ENCODE results near the gene EEF2.

The EEF2 gene

DNA sequence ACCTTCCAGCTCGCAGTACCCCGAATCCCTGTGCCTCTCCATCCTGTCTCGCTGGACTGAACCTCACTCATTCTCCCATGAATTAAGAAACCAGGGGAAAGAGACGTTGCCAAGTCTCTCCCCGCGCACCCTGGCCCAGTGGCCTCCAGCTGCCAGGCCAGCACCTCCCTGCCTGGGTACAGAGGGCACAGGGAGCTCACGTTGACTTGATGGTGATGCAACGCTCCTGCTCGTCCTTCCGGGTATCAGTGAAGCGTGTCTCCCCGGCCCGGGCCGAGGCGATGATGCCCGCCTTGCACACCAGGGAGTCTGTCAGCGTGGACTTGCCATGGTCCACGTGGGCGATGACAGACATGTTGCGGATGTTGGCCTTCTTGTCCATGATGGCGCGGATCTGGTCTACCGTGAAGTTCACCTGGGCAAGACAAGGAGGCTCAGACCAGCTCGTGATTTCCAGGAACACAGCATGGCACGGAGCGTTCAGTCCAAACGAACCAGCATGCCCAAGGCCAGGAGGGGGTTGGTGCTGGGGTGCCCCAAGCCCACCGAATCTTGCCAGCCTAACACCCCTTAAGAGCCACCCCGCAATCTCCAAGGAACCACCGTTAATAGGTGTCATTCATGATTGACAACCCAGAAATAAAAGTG is 1.2 kb downstream of the EEF2 start:
- peak; percentile 61 for DNase-seq

GRCh38 chr19:3983542-3983914 is 1.7 kb downstream of the EEF2 start:
- DNase-seq, result no peak

DNA sequence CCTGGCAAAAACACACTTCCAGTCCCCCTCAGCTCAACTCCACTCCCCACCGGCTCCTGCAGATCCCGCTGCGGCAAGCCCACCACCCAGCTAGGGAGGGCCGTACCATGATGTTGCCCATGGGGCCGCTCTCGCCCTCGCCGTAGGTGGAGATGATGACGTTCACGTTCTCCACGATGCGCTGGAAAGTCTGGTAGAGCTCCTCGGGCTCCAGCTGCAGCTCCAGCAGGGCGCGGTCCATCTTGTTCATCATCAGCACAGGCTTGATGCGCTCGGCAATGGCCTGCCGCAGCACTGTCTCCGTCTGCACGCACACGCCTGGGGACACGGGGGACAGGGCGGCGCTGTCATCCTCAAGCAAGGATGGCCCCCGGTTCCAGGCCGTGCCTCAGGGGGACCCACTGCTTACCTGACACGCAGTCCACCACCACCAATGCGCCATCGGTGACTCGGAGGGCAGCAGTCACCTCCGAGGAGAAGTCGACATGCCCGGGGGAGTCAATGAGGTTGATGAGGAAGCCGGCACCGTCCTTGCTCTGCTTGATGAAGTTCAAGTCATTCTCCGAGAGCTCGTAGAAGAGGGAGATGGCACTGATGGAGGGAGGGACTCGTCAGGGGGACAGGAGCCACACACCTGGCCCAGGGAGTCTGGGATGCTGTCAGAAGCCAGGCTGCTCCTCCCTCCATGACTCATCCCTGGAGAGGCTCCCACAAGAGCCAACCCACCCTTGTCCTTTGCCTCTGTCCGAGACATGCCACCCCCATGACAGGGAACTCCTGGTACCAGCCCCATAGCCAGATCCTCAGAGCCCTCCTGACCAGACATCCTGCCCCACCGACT is 2.3 kb downstream of the EEF2 start:
- peak; percentile 51 for DNase-seq

GRCh38 chr19:3981736-3982681 is 3.3 kb downstream of the EEF2 start:
- no peak for DNase-seq

DNA sequence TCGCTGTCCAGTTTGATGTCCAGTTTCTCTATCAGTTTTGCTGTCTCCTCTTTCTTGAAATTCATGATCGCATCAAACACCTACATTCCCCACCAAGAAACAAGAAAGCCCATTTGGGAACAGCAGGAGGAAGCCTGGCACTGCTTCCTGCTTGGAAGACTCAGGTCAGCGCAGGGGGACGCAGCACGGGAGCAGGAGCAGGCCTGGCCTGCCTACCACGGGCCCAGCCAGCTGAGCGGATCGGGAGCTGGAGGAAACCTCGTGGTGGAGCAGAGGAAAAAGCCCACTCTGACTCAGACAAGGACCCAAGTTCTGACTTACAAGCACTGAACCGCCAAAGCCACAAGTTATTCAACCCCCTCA is 3.9 kb downstream of the EEF2 start:
- DNase-seq, result no peak

- no peak for DNase-seq
These were observed 4.7 kb downstream of the EEF2 start for GRCh38 chr19:3980353-3981251.

- DNase-seq, result no peak
These were observed 5.5 kb downstream of the EEF2 start for GRCh38 chr19:3979674-3980352.

DNA sequence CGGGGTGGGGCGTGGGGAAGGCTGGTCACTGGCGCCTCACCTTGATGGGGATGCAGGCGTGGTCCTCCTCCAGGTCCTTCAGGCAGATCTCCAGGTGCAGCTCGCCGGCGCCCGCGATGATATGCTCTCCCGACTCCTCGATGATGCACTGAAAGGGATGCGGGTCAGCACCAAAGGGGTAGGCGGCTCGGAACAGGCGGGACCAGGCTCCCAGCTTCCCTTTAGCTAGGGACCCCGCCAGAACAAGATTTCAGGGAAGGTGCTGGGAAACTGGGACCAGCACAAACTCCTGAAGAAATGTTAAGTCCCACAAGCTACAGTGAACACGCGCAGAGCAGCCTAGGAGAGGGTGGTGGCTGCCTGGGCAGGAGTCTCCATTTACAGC is 6.0 kb downstream of the EEF2 start:
- no peak for DNase-seq

- DNase-seq, result no peak
These were observed 7.1 kb downstream of the EEF2 start for GRCh38 chr19:3978145-3978544.

GRCh38 chr19:3977242-3978143 is 7.8 kb downstream of the EEF2 start:
- DNase-seq, result no peak

- DNase-seq, result no peak
These were observed 8.6 kb downstream of the EEF2 start for GRCh38 chr19:3976495-3977241.

- no peak for DNase-seq
These were observed 9.6 kb downstream of the EEF2 start for GRCh38 chr19:3975637-3976087.

- DNase-seq, result no peak
These were observed 10.1 kb downstream of the EEF2 start for GRCh38 chr19:3975144-3975543.

DNA sequence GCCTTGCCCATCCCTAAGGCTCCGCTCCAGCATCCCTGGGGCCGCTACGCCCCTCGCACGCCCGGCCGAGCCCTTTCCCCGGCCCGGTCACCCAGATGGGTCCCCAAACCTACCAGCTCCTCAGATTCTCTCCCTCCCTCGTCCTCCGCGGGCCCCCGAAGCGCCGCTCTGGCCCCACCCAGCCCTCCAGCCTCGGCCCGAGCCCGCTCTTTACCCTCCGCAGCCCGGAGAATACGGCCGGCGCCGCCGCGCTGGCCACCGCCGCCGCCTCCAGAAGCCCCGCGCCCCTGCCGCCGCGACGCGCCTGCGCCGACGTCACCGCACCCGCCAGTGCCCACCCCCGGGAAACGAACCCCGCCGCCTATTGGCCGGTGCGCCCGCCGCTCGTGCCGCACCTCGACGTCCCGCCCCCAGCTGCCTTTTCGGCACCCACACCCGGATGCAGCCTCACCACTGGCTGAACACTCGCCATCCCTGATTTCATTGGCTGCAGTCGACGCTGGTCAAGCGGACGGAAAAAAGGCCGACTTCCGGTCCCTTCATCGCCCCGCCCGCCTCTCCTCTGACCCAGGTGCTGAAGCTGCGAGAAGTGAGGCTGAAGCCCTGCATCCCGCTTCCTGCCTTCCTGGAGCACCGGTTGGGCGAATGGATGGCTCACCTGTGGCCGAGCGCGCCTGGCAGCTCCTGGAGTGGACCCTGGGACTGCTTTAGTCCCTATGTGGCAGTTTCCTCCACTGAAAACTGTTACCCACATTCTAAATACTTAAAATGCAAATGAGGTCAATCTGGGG is 14.3 kb downstream of the EEF2 start, which contains the start of gene DAPK3:
DAPK3 (minus strand) TSS at position 292 of the 791 bp plus-strand sequence. CDS start 1,364 bp downstream, outside the sequence.
- DNase-seq, result peak; percentile 98

GRCh38 chr19:3970313-3970807 is 14.9 kb downstream of the EEF2 start:
- DNase-seq, result no peak

DNA sequence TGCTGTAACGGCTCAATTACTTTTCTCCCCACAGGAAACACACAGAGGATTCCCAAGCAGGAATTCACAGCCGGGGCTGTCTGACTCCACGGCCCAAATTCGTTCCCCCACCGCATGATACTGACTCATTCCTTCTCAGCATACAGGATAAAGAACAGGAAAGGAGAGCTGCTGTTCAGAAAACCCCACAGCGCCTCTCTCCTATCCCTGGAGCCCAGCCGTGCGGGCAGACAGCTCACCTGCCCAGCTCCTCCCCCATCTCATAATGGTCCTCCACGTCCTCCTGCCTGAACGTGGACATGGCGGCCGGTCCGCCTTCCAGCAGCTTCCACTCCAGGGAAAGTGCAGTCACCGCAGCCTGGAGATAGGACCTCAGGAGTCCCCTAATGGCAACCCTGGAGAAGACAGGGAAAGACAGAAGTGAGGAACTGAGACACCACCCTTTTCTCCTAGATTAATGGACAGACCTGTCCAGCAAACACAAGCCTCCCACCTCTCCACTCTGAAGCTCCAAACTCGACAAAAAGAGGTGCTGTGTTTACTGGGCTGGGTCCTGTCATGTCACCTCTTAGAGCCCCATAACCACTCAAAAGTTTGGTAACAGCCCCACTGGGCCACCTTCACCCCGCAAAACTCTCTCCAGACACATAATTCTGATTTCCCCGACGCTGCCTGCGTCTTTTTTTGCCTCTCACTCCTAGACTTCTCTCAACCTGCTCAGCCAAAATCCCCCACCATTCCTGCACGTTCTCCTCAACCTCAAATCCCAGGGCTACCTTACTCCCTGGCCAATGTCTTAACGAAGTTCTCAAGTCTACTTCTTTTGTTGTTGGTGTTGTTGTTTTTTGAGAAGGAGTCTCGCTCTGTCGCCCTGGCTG is 15.6 kb downstream of the EEF2 start:
- DNase-seq, result no peak

Measured in activated CD4-positive, alpha-beta T cell treated with anti-CD3 and anti-CD28 coated beads, Interleukin-10, Interleukin-2, amounts not matched to agents 100 ng/mL and 50 ng/mL, durations not matched to agents 16 hours and 8 hours (primary cell).